Neural cell (in vitro differentiated cells): ENCODE data around the gene FOXQ1. TPM values are rescaled to one million over a fixed set of nuclear protein-coding genes. Genes with fewer than 3 reads are reported as not detected.

Experiments
- H2AFZ ChIP-seq: fragments of 200-600, 300-800 bp; sonication (generic), shearing (Covaris generic); 2 replicates; pipeline ENCODE4 v1.6.0; 2014; ENCODE audit warnings: low read depth, mild to moderate bottlenecking, antibody characterized with exemption, low read length, moderate library complexity
- H3F3A ChIP-seq: fragments of 200-600 bp; shearing (Covaris generic); 2 replicates; pipeline ENCODE4 v1.6.1; 2016; ENCODE audit warnings: mild to moderate bottlenecking, moderate library complexity, mixed read lengths, antibody characterized with exemption, low read length; ENCODE audit not compliant: insufficient read depth, poor library complexity, severe bottlenecking
- H3K27ac ChIP-seq: fragments of 200-600, 300-800 bp; sonication (generic), shearing (Covaris generic); 2 replicates; pipeline ENCODE4 v1.5.1; 2014; ENCODE audit warnings: mild to moderate bottlenecking, low read length, moderate library complexity
- H3K27me3 ChIP-seq: fragments of 300-800, 200-600 bp; sonication (generic), shearing (Covaris generic); 2 replicates; pipeline ENCODE4 v1.6.0; 2014; ENCODE audit warnings: mild to moderate bottlenecking, low read depth, low read length, moderate library complexity; ENCODE audit not compliant: insufficient read depth
- H3K36me3 ChIP-seq: fragments of 300-800, 200-600 bp; sonication (generic), shearing (Covaris generic); 2 replicates; pipeline ENCODE4 v1.5.1; 2014; ENCODE audit warnings: mild to moderate bottlenecking, antibody characterized with exemption, low read length, moderate library complexity; ENCODE audit not compliant: insufficient read depth
- H3K4me2 ChIP-seq: fragments of 300-800, 200-600 bp; sonication (generic), shearing (Covaris generic); 2 replicates; pipeline ENCODE4 v1.6.0; 2014; ENCODE audit warnings: mild to moderate bottlenecking, low read length
- H3K4me3 ChIP-seq: fragments of 300-800, 200-600 bp; sonication (generic), shearing (Covaris generic); 2 replicates; pipeline ENCODE4 v1.5.1; 2014; ENCODE audit warnings: mild to moderate bottlenecking, low read length, moderate library complexity
- H3K79me2 ChIP-seq: fragments of 200-600 bp; shearing (Covaris generic); replicated peaks from 2 replicates; pipeline ENCODE4 v1.6.0; 2014; ENCODE audit warnings: mild to moderate bottlenecking, low read length, moderate library complexity; ENCODE audit not compliant: insufficient read depth
- H3K9ac ChIP-seq: fragments of 300-800, 200-600 bp; sonication (generic), shearing (Covaris generic); 2 replicates; pipeline ENCODE4 v1.6.1; 2016; ENCODE audit warnings: mild to moderate bottlenecking, low read length, mixed read lengths
- H3K9me2 ChIP-seq: fragments of 200-600 bp; shearing (Covaris generic); 2 replicates; pipeline ENCODE4 v1.6.1; 2016; ENCODE audit warnings: mild to moderate bottlenecking, low read length, mixed read lengths; ENCODE audit not compliant: insufficient read depth
- H3K9me3 ChIP-seq: fragments of 200-600, 300-800 bp; sonication (generic), shearing (Covaris generic); 2 replicates; pipeline ENCODE4 v1.6.1; 2016; ENCODE audit warnings: mild to moderate bottlenecking, mixed run types, low read length, moderate library complexity, mixed read lengths
- H4K20me1 ChIP-seq: fragments of 200-600 bp; shearing (Covaris generic); 2 replicates; pipeline ENCODE4 v1.6.1; 2016; ENCODE audit warnings: mild to moderate bottlenecking, mixed run types; ENCODE audit not compliant: insufficient read depth
- CTCF ChIP-seq: fragments of 450-650 bp; IDR thresholded peaks from 2 replicates; pipeline ENCODE4 v1.5.1; 2014; ENCODE audit warnings: antibody characterized with exemption, mild to moderate bottlenecking, moderate library complexity; ENCODE audit not compliant: poor library complexity, severe bottlenecking
- EP300 ChIP-seq: fragments of 450-650 bp; conservative IDR thresholded peaks from 2 replicates; pipeline ENCODE4 v1.6.1; 2014; ENCODE audit warnings: antibody characterized with exemption, mild to moderate bottlenecking, moderate library complexity; ENCODE audit not compliant: poor library complexity, severe bottlenecking
- EZH2 ChIP-seq: fragments of 200-600, 300-800 bp; shearing (Covaris generic), sonication (generic); IDR thresholded peaks from 2 replicates; pipeline ENCODE4 v1.6.1; 2014; ENCODE audit warnings: antibody characterized with exemption, low read length, borderline replicate concordance, mild to moderate bottlenecking; ENCODE audit not compliant: insufficient read depth, poor library complexity, severe bottlenecking
- MXI1 ChIP-seq: fragments of 450-650 bp; conservative IDR thresholded peaks from 2 replicates; pipeline ENCODE4 v1.6.1; 2014; ENCODE audit warnings: antibody characterized with exemption, mild to moderate bottlenecking; ENCODE audit not compliant: poor library complexity, severe bottlenecking
- POLR2AphosphoS5 ChIP-seq: IDR thresholded peaks from 2 replicates; pipeline ENCODE4 v1.6.1; 2012
- RAD21 ChIP-seq: fragments of 450-650 bp; conservative IDR thresholded peaks from 2 replicates; pipeline ENCODE4 v1.6.1; 2014; ENCODE audit warnings: antibody characterized with exemption, mild to moderate bottlenecking, moderate library complexity
- REST ChIP-seq: IDR thresholded peaks from 2 replicates; pipeline ENCODE4 v1.6.1; 2012; ENCODE audit warnings: borderline replicate concordance
- SMC3 ChIP-seq: fragments of 450-650 bp; conservative IDR thresholded peaks from 2 replicates; pipeline ENCODE4 v1.6.1; 2014; ENCODE audit warnings: antibody characterized with exemption, mild to moderate bottlenecking, moderate library complexity; ENCODE audit not compliant: poor library complexity
- TAF1 ChIP-seq: IDR thresholded peaks from 2 replicates; pipeline ENCODE4 v1.6.1; 2012; ENCODE audit warnings: low read depth
- polyA plus RNA-seq: library from polyadenylated mRNA; depleted of rRNA; stranded (reverse); fragments of >200 nt; gene quantifications from 2 replicates; pipeline ENCODE4 v1.2.3, GENCODE V29; 2014

Gene FOXQ1
- polyA plus RNA-seq, 1 donor from 2014 or later, result not detected

GRCh38 chr6:1267790-1268762 lies 43.8 kb upstream of the FOXQ1 start:
- Histone ChIP-seq H3K9ac (no peak overlapping the region), H3K4me2 (no peak overlapping the region), H2AFZ (no peak overlapping the region)

GRCh38 chr6:1271071-1271763 lies 40.7 kb upstream of the FOXQ1 start:
- TF ChIP-seq RAD21 (no peak), SMC3 (no peak), EZH2 (no peak), EP300 (no peak), CTCF (no peak), REST (no peak), MXI1 (no peak), TAF1 (no peak), POLR2AphosphoS5 (no peak)
- H3K27me3 ChIP-seq, result no peaks in the 10 kb centered on the region
- no peaks in the 10 kb centered on the region for H3K9me2 ChIP-seq
- no peak overlapping the region for H3K4me2 ChIP-seq
- H3K27ac ChIP-seq, result no peak overlapping the region
- no peaks in the 10 kb centered on the region for H4K20me1 ChIP-seq
- no peaks in the 10 kb centered on the region for H3K36me3 ChIP-seq
- no peaks in the 10 kb centered on the region for H3K79me2 ChIP-seq
- peaks cover 10% of the 10 kb centered on the region for H3K9me3 ChIP-seq
- no peak overlapping the region for H3K4me3 ChIP-seq
- no peak overlapping the region for H3K9ac ChIP-seq
- H2AFZ ChIP-seq, result no peak overlapping the region
- no peaks in the 10 kb centered on the region for H3F3A ChIP-seq

More at GRCh38 chr6:1267790-1268762, 43.8 kb upstream of the FOXQ1 start:
- Histone ChIP-seq H3K36me3 (no peaks in the 10 kb centered on the region), H3K4me3 (no peak overlapping the region), H3K9me2 (no peaks in the 10 kb centered on the region), H3K27me3 (no peaks in the 10 kb centered on the region), H3K79me2 (no peaks in the 10 kb centered on the region), H4K20me1 (no peaks in the 10 kb centered on the region), H3K27ac (no peak overlapping the region), H3K9me3 (peaks cover 4% of the 10 kb centered on the region), H3F3A (no peaks in the 10 kb centered on the region)
- TF ChIP-seq SMC3 (no peak), TAF1 (no peak)
